GM19239 (cell line): ENCODE data around the gene EFCAB11.

Source experiments
- DNase-seq: peaks from one replicate; pipeline ENCODE4 v3.0.0; 2011; ENCODE audit warnings: low spot score; ENCODE audit not compliant: insufficient read length
- FAIRE-seq: peaks from 2 replicates; lab custom pipeline; 2011; peaks lifted over from hg19 to GRCh38; lab: Jason Lieb, UNC

The EFCAB11 gene

DNA sequence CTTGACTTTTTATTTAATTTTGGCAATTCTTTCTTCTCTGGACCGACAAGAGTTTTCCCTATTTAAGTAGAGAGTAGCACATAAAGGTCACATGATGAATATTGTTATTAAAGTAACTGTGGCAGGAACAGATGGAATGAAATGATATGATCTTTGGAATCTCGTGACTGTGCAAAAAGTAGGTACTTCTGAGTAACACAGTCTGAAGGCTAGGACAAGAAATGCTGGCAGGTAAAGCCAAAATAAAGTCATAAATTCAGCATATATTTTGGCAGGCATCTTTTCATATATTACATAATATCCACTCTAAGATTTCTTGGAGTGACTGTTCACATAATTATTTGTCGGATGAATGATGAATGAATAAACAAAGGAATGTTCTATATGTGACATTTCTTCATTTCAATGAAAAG is 121.4 kb downstream of the EFCAB11 start:
- DNase-seq (no peak), FAIRE-seq (no peak)

GRCh38 chr14:89828471-89829165 is 125.9 kb downstream of the EFCAB11 start:
- DNase-seq (no peak), FAIRE-seq (no peak)

DNA sequence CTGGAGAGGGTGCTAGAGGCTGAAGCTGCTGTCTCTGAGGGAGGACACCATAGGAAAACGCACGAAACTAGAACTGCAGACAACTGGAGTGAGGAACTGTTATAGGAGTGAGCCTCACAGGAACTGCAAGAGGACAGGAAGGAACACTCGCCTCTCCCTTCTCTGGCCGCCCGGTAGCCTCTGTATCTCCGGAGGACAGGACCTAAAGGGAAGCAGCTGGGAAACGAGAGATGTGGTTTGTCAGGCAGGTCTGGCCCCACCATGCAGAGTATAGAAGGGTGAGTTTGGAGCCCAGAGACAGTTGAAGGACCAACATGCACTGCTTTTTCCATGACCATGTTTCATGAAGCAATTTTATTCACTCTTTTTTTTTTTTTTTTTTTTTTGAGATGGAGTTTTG is 127.3 kb downstream of the EFCAB11 start:
- DNase-seq (no peak), FAIRE-seq (no peak)

GRCh38 chr14:89826596-89826995 is 127.9 kb downstream of the EFCAB11 start:
- FAIRE-seq, result no peak
- no peak for DNase-seq

GRCh38 chr14:89823743-89824142 is 130.8 kb downstream of the EFCAB11 start:
- FAIRE-seq, result no peak
- no peak for DNase-seq

- DNase-seq, result no peak
These were observed 140.4 kb downstream of the EFCAB11 start for GRCh38 chr14:89814126-89814525.

GRCh38 chr14:89813617-89814031 is 140.9 kb downstream of the EFCAB11 start:
- DNase-seq (no peak), FAIRE-seq (no peak)

More at GRCh38 chr14:89814126-89814525, 140.4 kb downstream of the EFCAB11 start:
- no peak for FAIRE-seq

- FAIRE-seq, result no peak
- no peak for DNase-seq
These were observed 142.5 kb downstream of the EFCAB11 start for GRCh38 chr14:89811954-89812575.

GRCh38 chr14:89810101-89810500 is 144.4 kb downstream of the EFCAB11 start:
- FAIRE-seq (no peak), DNase-seq (no peak)

GRCh38 chr14:89807892-89808291 is 146.6 kb downstream of the EFCAB11 start:
- FAIRE-seq (no peak), DNase-seq (no peak)

- FAIRE-seq, result no peak
- no peak for DNase-seq
These were observed 147.4 kb downstream of the EFCAB11 start for GRCh38 chr14:89807151-89807550.

GRCh38 chr14:89806451-89806850 is 148.1 kb downstream of the EFCAB11 start:
- DNase-seq, result no peak
- no peak for FAIRE-seq

DNA sequence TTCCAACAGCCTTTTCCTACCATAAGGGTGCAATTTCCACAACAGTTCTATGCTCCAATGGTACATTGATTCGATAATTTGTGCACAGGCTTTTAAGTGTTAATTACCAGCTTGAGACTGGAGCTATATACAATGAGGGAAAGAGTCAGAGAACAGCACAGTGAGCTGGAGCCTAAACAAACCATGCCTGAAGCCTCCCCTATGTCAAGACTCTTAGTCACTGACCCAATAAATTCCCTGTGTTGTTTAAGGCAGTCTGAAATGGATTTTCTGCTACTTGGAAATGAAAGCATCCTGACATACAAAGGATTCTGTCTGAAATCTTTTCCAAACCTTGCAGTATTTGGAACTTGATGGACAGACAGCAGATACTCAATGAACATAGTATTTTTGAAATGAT is 149.0 kb downstream of the EFCAB11 start:
- no peak for FAIRE-seq
- no peak for DNase-seq

GRCh38 chr14:89803542-89803941 is 151.0 kb downstream of the EFCAB11 start:
- FAIRE-seq (no peak), DNase-seq (no peak)

GRCh38 chr14:89801136-89801535 is 153.4 kb downstream of the EFCAB11 start:
- no peak for DNase-seq
- FAIRE-seq, result no peak

DNA sequence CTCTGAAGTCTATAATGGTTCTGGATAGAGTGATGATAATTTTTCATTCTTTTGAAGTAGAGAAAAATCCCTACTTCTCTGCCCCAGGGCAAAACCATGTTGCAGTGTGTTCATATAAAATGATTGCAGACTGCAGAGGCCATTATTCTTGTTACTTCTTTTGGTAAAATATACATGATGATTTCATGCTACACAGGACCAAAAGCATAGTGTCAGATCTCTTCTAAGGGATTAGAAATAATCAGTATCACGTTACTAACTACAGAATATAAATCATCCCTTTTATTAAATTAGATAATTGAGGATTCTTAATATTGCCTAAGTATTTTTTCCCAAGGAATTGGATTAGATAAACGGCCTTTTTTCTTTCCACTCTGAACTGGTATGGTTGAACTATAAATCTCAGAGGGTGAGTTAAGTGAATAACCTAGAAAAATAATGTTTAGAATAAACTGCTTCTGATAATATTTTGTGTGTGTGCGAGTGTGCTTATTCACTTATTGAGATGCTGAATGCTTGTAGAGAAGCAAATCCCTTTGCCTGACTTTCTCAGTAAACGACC is 156.2 kb downstream of the EFCAB11 start:
- FAIRE-seq (no peak), DNase-seq (no peak)

DNA sequence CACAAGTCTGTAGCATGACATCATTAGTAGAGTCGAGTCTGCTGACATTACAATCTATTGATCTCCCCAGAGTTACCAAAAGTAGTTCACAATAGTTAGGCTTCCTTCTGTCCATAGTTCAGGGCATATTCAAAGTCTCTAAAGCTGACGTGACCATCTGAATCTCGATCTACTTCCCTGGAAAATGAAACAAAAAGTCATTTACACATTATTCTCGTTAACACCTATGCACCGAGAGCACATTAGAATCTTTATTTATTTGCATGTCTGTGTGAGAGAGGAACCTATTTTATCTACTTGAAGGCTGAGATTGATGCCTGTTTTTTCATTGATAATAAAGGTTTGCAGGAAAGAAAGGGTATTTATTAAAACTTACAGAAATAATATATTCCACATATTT is 157.4 kb downstream of the EFCAB11 start:
- no peak for FAIRE-seq

GRCh38 chr14:89794096-89794495 is 160.4 kb downstream of the EFCAB11 start:
- DNase-seq (no peak), FAIRE-seq (no peak)

More for the DNA sequence above, 157.4 kb downstream of the EFCAB11 start:
- DNase-seq, result no peak

DNA sequence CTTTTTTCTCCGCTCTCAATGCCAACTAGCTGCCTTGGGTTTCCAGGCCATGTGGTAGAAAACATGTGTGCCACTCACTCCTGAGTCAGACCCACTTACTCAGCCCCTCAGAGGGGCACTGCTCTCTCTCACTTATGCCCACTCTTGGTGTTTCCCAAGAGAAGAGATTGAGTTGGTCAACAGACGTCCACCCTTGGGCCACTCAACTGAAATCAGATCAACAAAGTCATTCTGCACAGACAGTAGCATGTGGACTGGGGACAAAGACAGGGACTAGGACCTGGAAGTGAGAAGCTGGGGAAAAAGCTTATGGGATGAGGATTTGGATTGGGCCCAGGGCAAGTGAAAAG is 161.2 kb downstream of the EFCAB11 start:
- no peak for DNase-seq
- no peak for FAIRE-seq

GRCh38 chr14:89792489-89793366 is 161.8 kb downstream of the EFCAB11 start:
- FAIRE-seq (no peak), DNase-seq (no peak)

- FAIRE-seq (no peak), DNase-seq (no peak)
These were observed 167.0 kb downstream of the EFCAB11 start for GRCh38 chr14:89787525-89787924.
